ENCODE measurements around the gene TLR10.
"Not testable (repeated sequence)": the region's sequence is repeated elsewhere in the genome, so short reads cannot be mapped to it uniquely, and the experiment has no call there.

The TLR10 gene

GRCh38 chr4:38782452-38783108 lies at the start of gene TLR10:
TSS of gene TLR10 (minus strand) at chr4:38782990. CDS start at chr4:38775590, 7,400 bp downstream.
- no peak for DNase-seq

GRCh38 chr4:38832206-38832605 lies 49.4 kb upstream of the TLR10 start:
- no peak for DNase-seq

DNA sequence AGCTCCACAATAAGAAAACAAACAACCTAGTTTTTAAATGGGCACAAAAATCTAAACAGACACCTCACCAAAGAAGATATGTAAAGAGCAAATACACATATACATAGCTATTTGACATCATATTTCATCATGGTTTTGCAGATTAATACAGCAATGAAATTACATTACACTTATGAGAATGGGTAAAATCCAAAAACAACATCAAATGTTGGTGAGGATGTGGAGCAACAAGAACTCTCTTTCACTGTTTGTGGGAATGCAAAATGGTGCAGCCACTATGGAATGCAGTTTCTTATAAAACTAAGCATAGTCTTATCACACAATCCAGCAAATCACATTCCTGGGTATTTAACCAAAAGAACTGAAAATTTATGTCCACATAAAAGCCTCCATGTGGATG lies 48.9 kb upstream of the TLR10 start:
- no peak for DNase-seq

- no peak for DNase-seq
Measured at GRCh38 chr4:38829237-38829636, 46.4 kb upstream of the TLR10 start.

GRCh38 chr4:38823766-38824165 lies 41.0 kb upstream of the TLR10 start:
- DNase-seq: no peak

DNA sequence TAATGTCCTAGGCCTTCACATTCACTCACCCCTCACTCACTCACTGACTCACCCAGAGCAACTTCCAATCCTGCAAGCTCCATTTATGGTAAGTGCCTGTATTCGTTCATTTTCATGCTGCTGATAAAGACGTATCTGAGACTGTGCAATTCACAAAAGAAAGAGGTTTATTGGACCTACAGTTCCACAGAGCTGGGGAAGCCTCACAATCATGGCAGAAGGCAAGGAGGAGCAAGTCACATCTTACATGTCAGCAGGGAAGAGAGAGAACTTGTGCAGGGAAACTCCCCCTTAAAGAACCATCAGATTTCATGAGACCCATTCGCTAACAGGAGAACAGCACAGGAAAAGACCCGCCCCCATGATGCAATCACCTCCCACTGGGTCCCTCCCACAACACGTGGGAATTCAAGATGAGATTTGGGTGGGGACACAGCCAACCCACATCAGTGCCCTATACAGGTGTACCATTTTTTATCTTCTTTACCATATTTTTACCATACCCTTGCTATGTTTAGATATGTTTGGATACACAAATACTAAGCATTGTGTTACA lies 40.0 kb upstream of the TLR10 start:
- DNase-seq: no peak

DNA sequence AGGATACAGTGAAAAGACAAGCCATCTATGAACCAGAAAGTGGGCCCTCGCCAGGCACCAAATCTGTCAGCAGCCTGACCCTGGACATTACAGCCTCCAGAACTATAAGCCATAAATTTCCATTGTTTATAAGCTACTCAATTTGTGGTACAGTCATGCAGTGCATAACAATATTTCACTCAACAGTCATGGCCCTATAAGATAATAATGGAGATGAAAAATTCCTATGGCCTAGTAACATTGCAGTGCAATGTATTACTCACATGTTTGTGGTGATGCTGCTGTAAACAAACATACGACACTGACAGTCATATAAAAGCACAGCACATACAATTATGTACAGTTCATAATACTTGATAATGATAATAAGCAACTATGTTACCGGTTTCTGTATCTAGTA lies 38.9 kb upstream of the TLR10 start:
- no peak for DNase-seq

GRCh38 chr4:38820329-38821061 lies 37.7 kb upstream of the TLR10 start:
- DNase-seq: no peak

DNA sequence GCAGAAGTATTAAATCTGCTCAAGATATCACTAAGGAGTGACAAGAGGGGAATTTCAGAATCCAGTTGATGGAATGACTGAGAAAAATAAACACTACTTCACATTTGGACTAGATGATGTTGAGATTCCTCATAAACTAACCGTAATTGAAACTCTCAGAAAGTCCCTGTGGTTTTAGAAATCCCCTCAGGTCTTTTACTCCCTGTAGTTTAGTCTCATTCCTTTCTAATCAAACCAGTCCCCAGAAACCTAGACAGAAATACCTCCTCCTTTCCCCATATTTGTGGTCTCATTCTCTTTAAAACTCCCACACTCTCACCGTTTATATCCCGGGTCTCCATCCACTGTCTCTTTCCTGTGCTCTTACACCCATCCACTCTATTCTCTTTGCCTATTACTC lies 36.8 kb upstream of the TLR10 start:
- no peak for DNase-seq

- no peak for DNase-seq
Measured at GRCh38 chr4:38818441-38818976, 35.7 kb upstream of the TLR10 start.

GRCh38 chr4:38815885-38816782 lies 33.3 kb upstream of the TLR10 start:
- no peak for DNase-seq

- DNase-seq: no peak
Measured at GRCh38 chr4:38814386-38814785, 31.6 kb upstream of the TLR10 start.

- DNase-seq: no peak
Measured at GRCh38 chr4:38811297-38811696, 28.5 kb upstream of the TLR10 start.

DNA sequence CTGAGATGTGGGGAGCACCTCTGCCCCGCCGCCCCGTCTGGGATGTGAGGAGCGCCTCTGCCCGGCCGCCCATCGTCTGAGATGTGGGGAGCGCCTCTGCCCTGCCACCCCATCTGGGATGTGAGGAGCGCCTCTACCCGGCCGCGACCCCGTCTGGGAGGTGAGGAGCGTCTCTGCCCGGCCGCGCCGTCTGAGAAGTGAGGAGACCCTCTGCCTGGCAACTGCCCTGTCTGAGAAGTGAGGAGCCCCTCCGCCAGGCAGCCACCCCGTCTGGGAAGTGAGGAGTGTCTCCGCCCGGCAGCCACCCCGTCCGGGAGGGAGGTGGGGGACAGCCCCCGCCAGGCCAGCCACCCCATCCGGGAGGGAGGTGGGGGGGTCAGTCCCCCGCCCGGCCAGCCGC lies 24.7 kb upstream of the TLR10 start:
- DNase-seq: not testable (repeated sequence)

DNA sequence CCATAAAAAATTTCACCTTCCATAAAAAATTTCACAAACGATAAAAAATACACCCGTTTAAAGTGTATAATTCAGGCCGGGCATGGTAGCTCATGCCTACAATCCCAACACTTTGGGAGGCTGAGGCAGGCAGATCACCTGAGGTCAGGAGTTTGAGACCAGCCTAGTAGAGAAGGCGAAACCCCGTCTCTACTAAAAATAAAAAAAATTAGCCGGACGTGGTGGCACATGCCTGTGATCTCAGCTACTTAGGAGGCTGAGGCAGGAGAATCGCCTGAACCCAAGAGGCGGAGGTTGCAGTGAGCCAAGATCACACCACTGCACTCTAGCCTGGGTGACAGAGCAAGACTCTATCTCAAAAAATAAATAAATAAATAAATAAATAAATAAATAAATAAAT lies 23.5 kb upstream of the TLR10 start:
- not testable (repeated sequence) for DNase-seq

DNA sequence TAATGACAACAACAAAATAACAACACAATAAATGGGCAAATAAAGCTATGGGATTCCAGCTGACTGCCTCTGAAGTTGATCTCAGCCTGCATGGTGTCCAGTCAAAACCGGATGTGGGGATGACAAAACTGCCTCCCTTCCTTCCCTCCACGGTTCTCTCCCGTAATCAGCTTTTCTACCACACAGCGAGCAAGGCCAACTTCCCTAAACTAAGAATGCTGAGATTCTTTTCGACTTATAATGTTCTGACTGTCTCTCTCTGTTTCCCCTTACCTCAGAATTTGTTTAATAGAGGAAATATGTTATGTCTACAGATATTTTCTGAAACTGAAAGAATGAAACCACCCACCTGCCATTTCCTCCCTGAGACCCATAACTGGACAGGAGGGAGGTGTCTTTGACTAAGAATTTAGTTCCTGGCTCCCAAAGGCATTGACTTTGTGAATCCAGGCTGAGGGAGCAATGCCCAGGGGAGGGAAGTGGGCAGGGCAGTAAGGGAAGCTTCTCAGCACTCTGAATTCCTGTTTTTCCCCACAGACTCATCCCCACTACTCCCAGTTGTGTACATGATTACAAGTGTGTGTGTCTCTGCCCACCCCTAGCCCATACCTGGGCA lies 22.8 kb upstream of the TLR10 start:
- no peak for DNase-seq

- no peak for DNase-seq
Measured at GRCh38 chr4:38804654-38805295, 22.0 kb upstream of the TLR10 start, which contains the start of gene TLR1. TSS of gene TLR1 (minus strand) at chr4:38804791. CDS start at chr4:38798831, 5,960 bp downstream.

DNA sequence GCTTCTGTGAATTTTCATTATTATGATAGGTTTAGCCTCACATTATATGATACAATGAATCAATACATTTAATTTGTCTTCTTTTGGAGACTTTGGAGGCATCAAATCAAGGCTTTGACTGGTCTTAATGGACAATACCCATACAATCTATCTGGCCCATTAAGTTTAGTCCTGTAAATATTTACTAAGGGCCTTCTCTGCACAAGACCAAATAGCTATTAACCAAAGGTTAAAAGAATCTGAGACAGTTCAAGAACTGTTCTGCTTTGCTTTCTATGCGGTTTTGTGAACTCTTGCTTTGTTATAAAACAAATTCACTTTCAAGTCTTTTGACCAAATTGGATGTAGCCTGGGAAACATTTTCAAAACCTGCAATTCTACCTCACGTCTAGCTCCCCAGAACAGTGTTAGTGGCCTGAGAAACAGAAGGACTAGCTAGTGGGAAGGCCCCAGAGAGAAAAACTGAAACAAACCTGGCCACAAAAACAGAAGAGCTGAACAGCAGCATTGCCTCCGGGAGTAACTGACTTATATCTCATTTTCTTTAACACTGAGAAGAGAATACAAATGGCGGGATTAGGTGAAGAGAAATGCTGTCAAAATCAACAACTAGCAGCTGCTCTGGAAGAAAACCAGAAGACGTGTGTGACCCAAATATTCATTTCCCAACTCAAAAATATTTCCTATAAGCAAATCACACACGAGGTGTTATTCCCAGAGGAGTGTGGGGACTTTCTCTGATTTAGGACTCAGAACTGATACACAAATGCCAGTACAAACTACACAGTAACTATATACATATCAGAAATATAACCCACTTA lies 21.3 kb upstream of the TLR10 start:
- no peak for DNase-seq

GRCh38 chr4:38802561-38803355 lies 20.0 kb upstream of the TLR10 start:
- DNase-seq: no peak

DNA sequence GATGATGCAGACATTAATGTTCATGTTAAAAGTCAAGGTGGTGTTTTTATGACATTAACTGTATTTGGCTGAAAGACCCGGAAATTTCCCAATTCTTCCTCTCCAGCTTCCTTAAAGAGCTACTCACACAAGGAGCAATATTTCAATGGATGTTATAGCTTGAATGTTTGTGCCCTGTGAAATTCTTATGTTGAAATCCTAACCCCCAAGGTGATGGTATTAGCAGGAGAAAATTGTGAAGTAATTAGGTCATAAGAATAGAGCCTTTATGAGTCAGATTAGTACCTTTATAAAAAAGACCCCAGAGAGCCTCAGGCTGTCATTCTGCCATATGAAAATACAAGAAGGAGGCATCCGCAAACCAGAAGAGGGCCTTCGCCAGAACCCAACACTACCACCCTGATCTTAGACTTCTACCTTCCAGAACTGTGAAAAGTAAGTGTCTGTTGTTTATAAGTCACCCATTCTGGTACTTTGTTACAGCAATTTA lies 18.2 kb upstream of the TLR10 start:
- no peak for DNase-seq

Data from GOT3 (cell line).